Right atrium auricular region (tissue), 2 donors: ENCODE measurements around the gene CLEC5A. TPM values are rescaled to one million over a fixed set of nuclear protein-coding genes. Genes with fewer than 3 reads are reported as not detected.

Source experiments
- DNase-seq: peaks from one replicate; pipeline ENCODE4 v3.0.0-alpha.2; 2019; ENCODE audit warnings: low spot score
- H3K27ac ChIP-seq, 2 donors: fragments of 200-600 bp; sonication (generic); 1 replicate in 1 of 2; 2 replicates in 1 of 2; pipeline ENCODE4 v1.5.1; 2016 to 2019
- H3K27me3 ChIP-seq, 2 donors: fragments of 200-600 bp; sonication (generic); one replicate each; pipeline versions ENCODE4 v1.5.1 to v1.6.0; 2017 to 2019
- H3K36me3 ChIP-seq: fragments of 200-600 bp; sonication (generic); one replicate; pipeline ENCODE4 v1.5.1; 2016
- H3K4me1 ChIP-seq, 2 donors: fragments of 200-600 bp; sonication (generic); one replicate each; pipeline versions ENCODE4 v1.5.1 to v1.6.0; 2017 to 2019
- H3K4me3 ChIP-seq, 2 donors: fragments of 200-600 bp; sonication (generic); 1 replicate in 1 of 2; 2 replicates in 1 of 2; pipeline ENCODE4 v1.5.1; 2017 to 2019; ENCODE audit warnings: mild to moderate bottlenecking in 1 of 2, moderate library complexity in 1 of 2
- H3K9me3 ChIP-seq, 2 donors: fragments of 200-600 bp; sonication (generic); one replicate each; pipeline ENCODE4 v1.5.1; 2019
- CTCF ChIP-seq, 2 donors: fragments of 200-600 bp; sonication (generic); IDR thresholded peaks; one replicate each; pipeline ENCODE4 v1.5.1; 2019; ENCODE audit warnings: antibody characterized with exemption in 2 of 2
- total RNA-seq, 2 donors: library from RNA; depleted of rRNA; stranded (reverse); fragments of >200 nt; gene quantifications; one replicate each; pipeline ENCODE4 v1.1.0, GENCODE V29; 2016

CLEC5A gene
- total RNA-seq, 2 donors from 2014 or later = 1.0 to 1.7 TPM

DNA sequence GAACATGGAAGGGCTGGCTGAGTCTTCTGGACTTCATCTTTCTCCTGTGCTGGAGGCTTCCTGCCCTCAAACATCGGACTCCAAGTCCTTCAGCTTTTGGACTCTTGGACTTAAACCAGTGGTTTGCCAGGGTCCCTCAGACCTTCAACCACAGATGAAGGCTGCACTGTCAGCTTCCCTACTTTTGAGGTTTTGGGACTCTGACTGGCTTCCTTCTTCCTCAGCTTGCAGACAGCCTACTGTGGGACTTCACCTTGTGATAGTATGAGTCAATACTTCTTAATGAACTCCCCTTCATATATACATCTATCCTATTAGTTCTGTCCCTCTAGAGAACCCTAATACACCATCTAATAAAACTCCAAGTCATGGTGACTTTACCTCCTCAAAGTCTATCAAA, 4.0 kb upstream of the CLEC5A start:
- H3K9me3 ChIP-seq = no peaks in the 10 kb centered on the region
- no peaks in the 10 kb centered on the region for H3K4me1 ChIP-seq
- H3K27me3 ChIP-seq = no peaks in the 10 kb centered on the region
- no peak for DNase-seq
- no peak overlapping the region for H3K27ac ChIP-seq
- H3K36me3 ChIP-seq = no peaks in the 10 kb centered on the region
- TF ChIP-seq CTCF (IDR thresholded peaks at IDR 0.05) = no peak
- no peak overlapping the region for H3K4me3 ChIP-seq

- TF ChIP-seq CTCF (IDR thresholded peaks at IDR 0.05) = no peak
- DNase-seq = no peak
- H3K27ac ChIP-seq = no peak overlapping the region
- H3K4me1 ChIP-seq = no peaks in the 10 kb centered on the region
- no peak overlapping the region for H3K4me3 ChIP-seq
- H3K27me3 ChIP-seq = no peaks in the 10 kb centered on the region
- H3K36me3 ChIP-seq = no peaks in the 10 kb centered on the region
- H3K9me3 ChIP-seq = no peaks in the 10 kb centered on the region
Measured at GRCh38 chr7:141949911-141950310, 3.1 kb upstream of the CLEC5A start.

- Histone ChIP-seq H3K9me3 (no peaks in the 10 kb centered on the region), H3K36me3 (no peaks in the 10 kb centered on the region), H3K4me1 (no peaks in the 10 kb centered on the region), H3K27me3 (no peaks in the 10 kb centered on the region), H3K4me3 (no peak overlapping the region), H3K27ac (no peak overlapping the region)
- no peak for DNase-seq
- TF ChIP-seq CTCF (IDR thresholded peaks at IDR 0.05) = no peak
Measured at GRCh38 chr7:141949451-141949850, 2.7 kb upstream of the CLEC5A start.

- Histone ChIP-seq H3K36me3 (no peaks in the 10 kb centered on the region), H3K9me3 (no peaks in the 10 kb centered on the region), H3K27ac (no peak overlapping the region), H3K27me3 (no peaks in the 10 kb centered on the region), H3K4me3 (no peak overlapping the region), H3K4me1 (no peaks in the 10 kb centered on the region)
- DNase-seq = no peak
- no peak for TF ChIP-seq CTCF (IDR thresholded peaks at IDR 0.05)
Measured at GRCh38 chr7:141949021-141949420, 2.2 kb upstream of the CLEC5A start.

- Histone ChIP-seq H3K9me3 (peaks cover 0 to 19% of the 10 kb centered on the region in 2 donors), H3K27me3 (no peaks in the 10 kb centered on the region), H3K4me1 (no peaks in the 10 kb centered on the region), H3K4me3 (no peak overlapping the region), H3K36me3 (no peaks in the 10 kb centered on the region), H3K27ac (no peak overlapping the region)
- no peak for TF ChIP-seq CTCF (IDR thresholded peaks at IDR 0.05)
- no peak for DNase-seq
Measured at GRCh38 chr7:141945356-141945755, 1.4 kb downstream of the CLEC5A start.

- no peaks in the 10 kb centered on the region for H3K36me3 ChIP-seq
- no peaks in the 10 kb centered on the region for H3K4me1 ChIP-seq
- no peak overlapping the region for H3K4me3 ChIP-seq
- peaks cover 0 to 25% of the 10 kb centered on the region in 2 donors for H3K9me3 ChIP-seq
- no peak overlapping the region for H3K27ac ChIP-seq
- TF ChIP-seq CTCF (IDR thresholded peaks at IDR 0.05) = no peak
- no peak for DNase-seq
- H3K27me3 ChIP-seq = no peaks in the 10 kb centered on the region
Measured at GRCh38 chr7:141944811-141945210, 2.0 kb downstream of the CLEC5A start.
